ENCODE data around the gene RTTN. TPM values are rescaled to one million over a fixed set of nuclear protein-coding genes. Genes with fewer than 3 reads are reported as not detected.

The RTTN gene
- total RNA-seq, 1 experiment from 2014 or later: 21.5 TPM

DNA sequence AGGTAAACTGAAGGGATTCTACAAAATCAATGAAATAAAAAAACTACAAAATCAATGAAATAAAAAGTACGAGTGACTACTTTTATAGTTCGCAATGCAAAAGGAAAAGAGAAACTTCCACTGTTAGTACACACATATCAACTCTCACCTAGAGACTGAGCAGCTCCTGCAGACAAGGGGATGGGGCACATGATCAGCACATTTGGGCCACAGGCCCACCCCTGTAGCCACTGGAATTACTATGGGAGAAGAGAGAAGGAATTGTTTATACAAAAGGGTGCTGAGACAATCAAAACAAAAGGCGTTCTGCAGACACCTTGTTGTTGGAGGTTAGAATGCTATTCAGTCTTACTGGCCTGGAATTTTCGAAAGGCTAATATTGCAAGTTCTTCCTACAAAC is 223.1 kb downstream of the RTTN start:
- H3K27ac Mint-ChIP-seq: peak overlapping the region; percentile 67; the same call in 1 of the 2 replicates
- no peaks in the 10 kb centered on the region for H3K27me3 Mint-ChIP-seq (ENCODE audit: low read depth)
- H3K36me3 Mint-ChIP-seq: peaks cover 2% of the 10 kb centered on the region; the same call in 1 of the 2 replicates
- H3K4me3 Mint-ChIP-seq: no peak overlapping the region
- peaks cover 23% of the 10 kb centered on the region for H3K4me1 Mint-ChIP-seq
- DNase-seq (ENCODE audit: low spot score): no peak
- ChIA-PET POLR2A (no interaction called here), CTCF (no interaction called here)
- peaks cover 12% of the 10 kb centered on the region for H3K9me3 Mint-ChIP-seq
- ATAC-seq: peak; percentile 46
- TF ChIP-seq CREB1 (CRISPR knock-in tag; IDR thresholded peaks at IDR 0.05): no peak
- TF ChIP-seq, protein P1, sequence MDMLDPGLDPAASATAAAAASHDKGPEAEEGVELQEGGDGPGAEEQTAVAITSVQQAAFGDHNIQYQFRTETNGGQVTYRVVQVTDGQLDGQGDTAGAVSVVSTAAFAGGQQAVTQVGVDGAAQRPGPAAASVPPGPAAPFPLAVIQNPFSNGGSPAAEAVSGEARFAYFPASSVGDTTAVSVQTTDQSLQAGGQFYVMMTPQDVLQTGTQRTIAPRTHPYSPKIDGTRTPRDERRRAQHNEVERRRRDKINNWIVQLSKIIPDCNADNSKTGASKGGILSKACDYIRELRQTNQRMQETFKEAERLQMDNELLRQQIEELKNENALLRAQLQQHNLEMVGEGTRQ (CRISPR knock-in tag; IDR thresholded peaks at IDR 0.05): 0 out of 2 replicates have a peak, but pooled peaks have one; percentile 27
- TF ChIP-seq, protein P2, sequence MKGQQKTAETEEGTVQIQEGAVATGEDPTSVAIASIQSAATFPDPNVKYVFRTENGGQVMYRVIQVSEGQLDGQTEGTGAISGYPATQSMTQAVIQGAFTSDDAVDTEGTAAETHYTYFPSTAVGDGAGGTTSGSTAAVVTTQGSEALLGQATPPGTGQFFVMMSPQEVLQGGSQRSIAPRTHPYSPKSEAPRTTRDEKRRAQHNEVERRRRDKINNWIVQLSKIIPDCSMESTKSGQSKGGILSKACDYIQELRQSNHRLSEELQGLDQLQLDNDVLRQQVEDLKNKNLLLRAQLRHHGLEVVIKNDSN (CRISPR knock-in tag; IDR thresholded peaks at IDR 0.05): 0 out of 2 replicates have a peak, but pooled peaks have one; percentile 22

DNA sequence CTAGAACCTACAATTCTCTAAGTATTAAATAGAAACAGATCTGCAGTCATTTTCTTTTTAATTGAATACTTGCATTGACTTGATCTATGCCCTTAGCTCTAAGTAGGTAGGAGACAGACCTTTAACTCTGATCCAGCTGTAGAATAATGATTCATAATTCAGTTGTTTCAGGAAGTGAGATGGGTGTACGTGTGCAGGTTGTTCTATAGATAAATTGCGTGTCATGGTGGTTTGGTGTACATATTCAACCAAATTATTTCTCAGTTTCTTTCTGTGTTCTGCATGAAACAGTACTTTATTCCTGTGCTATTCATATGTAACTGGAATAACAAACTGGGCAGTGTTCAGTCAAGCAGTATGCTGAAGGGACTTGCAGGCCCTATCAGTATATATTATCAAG is 223.5 kb downstream of the RTTN start:
- H3K27ac Mint-ChIP-seq: no peak overlapping the region
- CTCF ChIA-PET: no interaction called here
- ATAC-seq (no peak), DNase-seq (ENCODE audit: low spot score) (no peak)
- H3K4me3 Mint-ChIP-seq: no peak overlapping the region
- peaks cover 23% of the 10 kb centered on the region for H3K4me1 Mint-ChIP-seq
- H3K27me3 Mint-ChIP-seq (ENCODE audit: low read depth): no peaks in the 10 kb centered on the region
- TF ChIP-seq GRHL2 (CRISPR knock-in tag; IDR thresholded peaks at IDR 0.05; ENCODE audit: insufficient replicate concordance, severe bottlenecking): no peak
- no peak for TF ChIP-seq NFE2L1 (CRISPR knock-in tag; IDR thresholded peaks at IDR 0.05)
- TF ChIP-seq, protein P3, sequence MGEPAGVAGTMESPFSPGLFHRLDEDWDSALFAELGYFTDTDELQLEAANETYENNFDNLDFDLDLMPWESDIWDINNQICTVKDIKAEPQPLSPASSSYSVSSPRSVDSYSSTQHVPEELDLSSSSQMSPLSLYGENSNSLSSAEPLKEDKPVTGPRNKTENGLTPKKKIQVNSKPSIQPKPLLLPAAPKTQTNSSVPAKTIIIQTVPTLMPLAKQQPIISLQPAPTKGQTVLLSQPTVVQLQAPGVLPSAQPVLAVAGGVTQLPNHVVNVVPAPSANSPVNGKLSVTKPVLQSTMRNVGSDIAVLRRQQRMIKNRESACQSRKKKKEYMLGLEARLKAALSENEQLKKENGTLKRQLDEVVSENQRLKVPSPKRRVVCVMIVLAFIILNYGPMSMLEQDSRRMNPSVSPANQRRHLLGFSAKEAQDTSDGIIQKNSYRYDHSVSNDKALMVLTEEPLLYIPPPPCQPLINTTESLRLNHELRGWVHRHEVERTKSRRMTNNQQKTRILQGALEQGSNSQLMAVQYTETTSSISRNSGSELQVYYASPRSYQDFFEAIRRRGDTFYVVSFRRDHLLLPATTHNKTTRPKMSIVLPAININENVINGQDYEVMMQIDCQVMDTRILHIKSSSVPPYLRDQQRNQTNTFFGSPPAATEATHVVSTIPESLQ (CRISPR knock-in tag; IDR thresholded peaks at IDR 0.05): no peak
- POLR2A ChIA-PET: no interaction called here
- H3K9me3 Mint-ChIP-seq: peaks cover 12% of the 10 kb centered on the region
- H3K36me3 Mint-ChIP-seq: peaks cover 7% of the 10 kb centered on the region

DNA sequence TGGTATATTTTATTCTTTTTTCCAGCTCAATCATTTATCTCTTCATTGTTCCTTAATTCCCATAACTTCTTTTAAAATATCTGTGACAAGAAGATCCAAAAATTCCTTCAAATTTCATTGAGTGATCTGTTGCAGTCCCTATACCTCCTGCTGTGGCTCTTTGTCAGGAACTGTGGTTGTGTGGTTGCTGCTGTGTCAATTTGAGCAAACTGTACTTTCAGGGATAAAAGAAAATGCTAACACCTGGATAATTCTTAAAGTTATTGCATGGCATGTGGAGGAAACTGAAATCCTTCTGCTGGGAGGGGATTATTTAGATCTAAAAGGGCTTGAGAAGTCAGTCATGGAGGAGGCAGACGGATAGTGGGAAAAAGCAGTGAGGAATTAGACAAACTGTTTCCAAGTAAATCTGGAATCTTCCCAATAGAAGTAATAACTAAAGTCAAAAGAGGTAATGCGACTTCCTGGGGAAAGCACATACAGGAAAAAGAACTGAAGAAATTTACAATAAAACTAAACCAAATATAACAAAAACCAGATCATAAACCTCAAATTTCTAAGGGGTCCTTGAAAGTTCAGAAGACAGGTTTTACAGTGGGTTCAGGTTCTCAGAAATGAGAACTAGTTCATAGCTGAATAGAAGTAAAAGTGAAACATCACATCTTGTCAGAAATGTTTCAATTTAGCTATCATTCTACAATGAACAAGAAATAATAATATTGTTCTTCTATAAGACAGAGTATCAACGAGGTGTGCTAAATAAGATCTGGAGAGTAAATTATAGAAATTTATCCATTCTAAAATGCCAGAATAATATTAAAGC is 224.3 kb downstream of the RTTN start:
- H3K27me3 Mint-ChIP-seq (ENCODE audit: low read depth): no peaks in the 10 kb centered on the region
- ATAC-seq: no peak
- no peak overlapping the region for H3K4me3 Mint-ChIP-seq
- POLR2A ChIA-PET: no interaction called here
- TF ChIP-seq, protein P4, sequence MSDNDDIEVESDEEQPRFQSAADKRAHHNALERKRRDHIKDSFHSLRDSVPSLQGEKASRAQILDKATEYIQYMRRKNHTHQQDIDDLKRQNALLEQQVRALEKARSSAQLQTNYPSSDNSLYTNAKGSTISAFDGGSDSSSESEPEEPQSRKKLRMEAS (CRISPR knock-in tag; IDR thresholded peaks at IDR 0.05): no peak
- no peak for TF ChIP-seq CREB1 (CRISPR knock-in tag; IDR thresholded peaks at IDR 0.05)
- TF ChIP-seq, protein P5, sequence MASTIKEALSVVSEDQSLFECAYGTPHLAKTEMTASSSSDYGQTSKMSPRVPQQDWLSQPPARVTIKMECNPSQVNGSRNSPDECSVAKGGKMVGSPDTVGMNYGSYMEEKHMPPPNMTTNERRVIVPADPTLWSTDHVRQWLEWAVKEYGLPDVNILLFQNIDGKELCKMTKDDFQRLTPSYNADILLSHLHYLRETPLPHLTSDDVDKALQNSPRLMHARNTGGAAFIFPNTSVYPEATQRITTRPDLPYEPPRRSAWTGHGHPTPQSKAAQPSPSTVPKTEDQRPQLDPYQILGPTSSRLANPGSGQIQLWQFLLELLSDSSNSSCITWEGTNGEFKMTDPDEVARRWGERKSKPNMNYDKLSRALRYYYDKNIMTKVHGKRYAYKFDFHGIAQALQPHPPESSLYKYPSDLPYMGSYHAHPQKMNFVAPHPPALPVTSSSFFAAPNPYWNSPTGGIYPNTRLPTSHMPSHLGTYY (CRISPR knock-in tag; IDR thresholded peaks at IDR 0.05): no peak
- no peak for TF ChIP-seq SOX15 (CRISPR knock-in tag; IDR thresholded peaks at IDR 0.05)
- TF ChIP-seq TCF7 (CRISPR knock-in tag; IDR thresholded peaks at IDR 0.05; ENCODE audit: low read depth): no peak
- TF ChIP-seq SP1 (CRISPR knock-in tag; conservative IDR thresholded peaks at IDR 0.05): no peak
- TF ChIP-seq, protein P6, sequence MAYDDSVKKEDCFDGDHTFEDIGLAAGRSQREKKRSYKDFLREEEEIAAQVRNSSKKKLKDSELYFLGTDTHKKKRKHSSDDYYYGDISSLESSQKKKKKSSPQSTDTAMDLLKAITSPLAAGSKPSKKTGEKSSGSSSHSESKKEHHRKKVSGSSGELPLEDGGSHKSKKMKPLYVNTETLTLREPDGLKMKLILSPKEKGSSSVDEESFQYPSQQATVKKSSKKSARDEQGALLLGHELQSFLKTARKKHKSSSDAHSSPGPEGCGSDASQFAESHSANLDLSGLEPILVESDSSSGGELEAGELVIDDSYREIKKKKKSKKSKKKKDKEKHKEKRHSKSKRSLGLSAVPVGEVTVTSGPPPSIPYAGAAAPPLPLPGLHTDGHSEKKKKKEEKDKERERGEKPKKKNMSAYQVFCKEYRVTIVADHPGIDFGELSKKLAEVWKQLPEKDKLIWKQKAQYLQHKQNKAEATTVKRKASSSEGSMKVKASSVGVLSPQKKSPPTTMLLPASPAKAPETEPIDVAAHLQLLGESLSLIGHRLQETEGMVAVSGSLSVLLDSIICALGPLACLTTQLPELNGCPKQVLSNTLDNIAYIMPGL (CRISPR knock-in tag; IDR thresholded peaks at IDR 0.05): no peak
- TF ChIP-seq, protein P7, sequence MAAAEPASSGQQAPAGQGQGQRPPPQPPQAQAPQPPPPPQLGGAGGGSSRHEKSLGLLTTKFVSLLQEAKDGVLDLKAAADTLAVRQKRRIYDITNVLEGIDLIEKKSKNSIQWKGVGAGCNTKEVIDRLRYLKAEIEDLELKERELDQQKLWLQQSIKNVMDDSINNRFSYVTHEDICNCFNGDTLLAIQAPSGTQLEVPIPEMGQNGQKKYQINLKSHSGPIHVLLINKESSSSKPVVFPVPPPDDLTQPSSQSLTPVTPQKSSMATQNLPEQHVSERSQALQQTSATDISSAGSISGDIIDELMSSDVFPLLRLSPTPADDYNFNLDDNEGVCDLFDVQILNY (CRISPR knock-in tag; IDR thresholded peaks at IDR 0.05): no peak
- TF ChIP-seq ZNF396 (CRISPR knock-in tag; IDR thresholded peaks at IDR 0.05; ENCODE audit: borderline replicate concordance): no peak
- no peak for TF ChIP-seq NR2C2 (CRISPR knock-in tag; IDR thresholded peaks at IDR 0.05)
- TF ChIP-seq, protein P8, sequence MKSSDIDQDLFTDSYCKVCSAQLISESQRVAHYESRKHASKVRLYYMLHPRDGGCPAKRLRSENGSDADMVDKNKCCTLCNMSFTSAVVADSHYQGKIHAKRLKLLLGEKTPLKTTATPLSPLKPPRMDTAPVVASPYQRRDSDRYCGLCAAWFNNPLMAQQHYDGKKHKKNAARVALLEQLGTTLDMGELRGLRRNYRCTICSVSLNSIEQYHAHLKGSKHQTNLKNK (CRISPR knock-in tag; IDR thresholded peaks at IDR 0.05): no peak
- H3K4me1 Mint-ChIP-seq: peaks cover 23% of the 10 kb centered on the region
- peaks cover 18% of the 10 kb centered on the region for H3K9me3 Mint-ChIP-seq
- CTCF ChIA-PET: no interaction called here
- H3K36me3 Mint-ChIP-seq: peaks cover 13% of the 10 kb centered on the region
- no peak for DNase-seq (ENCODE audit: low spot score)
- no peak overlapping the region for H3K27ac Mint-ChIP-seq
